Subcutaneous adipose tissue (tissue), 4 donors: Measurements from ENCODE around the gene ARL3. TPM values are rescaled to one million over a fixed set of nuclear protein-coding genes. Genes with fewer than 3 reads are reported as not detected.

Experiments
- CTCF ChIP-seq: fragments of 450-650 bp; IDR thresholded peaks from one replicate; pipeline ENCODE4 v1.5.1; 2016; ENCODE audit warnings: low read depth, mild to moderate bottlenecking, control low read depth, antibody characterized with exemption, moderate library complexity
- total RNA-seq, 4 donors: library from RNA; depleted of rRNA; stranded (reverse); fragments of >200 nt; gene quantifications; one replicate each; pipeline ENCODE4 v1.1.0, GENCODE V29; 2016

Gene ARL3
- total RNA-seq, 4 donors from 2014 or later, result 3.7 to 6.5 (median 5.7) TPM

GRCh38 chr10:102627291-102627735 lies 86.9 kb downstream of the ARL3 start:
- no peak for TF ChIP-seq CTCF

- TF ChIP-seq CTCF, result no peak
Observed at GRCh38 chr10:102626026-102626685, 88.0 kb downstream of the ARL3 start.

DNA sequence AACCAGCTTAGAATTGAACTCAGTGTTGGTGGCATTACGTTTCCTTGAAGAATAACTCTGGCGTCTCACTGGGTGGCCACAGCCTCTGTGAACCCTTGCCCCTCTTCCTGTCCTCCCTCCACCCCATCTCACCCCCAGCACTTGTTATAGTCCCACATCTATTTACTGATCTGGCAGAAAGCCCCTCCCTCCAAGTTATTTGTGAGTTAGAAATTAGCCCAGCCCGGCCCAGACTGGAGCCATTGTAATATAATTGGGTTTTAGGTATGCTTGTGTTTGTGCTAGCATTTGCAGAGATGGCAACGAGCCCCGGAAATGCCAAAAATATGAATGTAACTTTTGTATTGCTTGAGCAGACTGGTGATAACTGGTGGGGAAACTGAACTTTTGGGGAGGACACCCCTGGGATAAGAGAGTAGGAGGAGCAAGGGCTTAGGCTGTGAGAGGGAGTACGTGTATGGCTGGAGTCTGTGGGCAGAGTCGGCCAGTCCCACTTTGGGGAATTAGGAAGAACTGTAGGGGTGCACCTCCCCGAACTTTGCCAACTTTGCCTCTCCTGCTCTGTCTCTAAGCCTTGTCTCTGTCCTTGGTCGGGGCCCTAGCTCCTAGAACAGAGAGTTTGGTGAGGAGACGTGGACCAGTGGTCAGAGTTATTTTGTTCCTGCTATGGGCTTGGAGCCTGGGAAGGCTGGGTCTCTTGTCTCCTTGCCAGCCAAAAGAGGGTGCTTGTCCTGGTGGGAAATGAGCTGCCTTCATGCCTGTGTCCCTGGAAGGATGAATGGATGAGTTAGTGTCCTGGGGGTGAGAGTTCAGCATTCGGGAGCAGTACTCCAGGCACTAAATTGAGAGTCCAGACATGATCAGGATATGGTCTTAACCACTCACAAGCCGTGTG lies 89.2 kb downstream of the ARL3 start:
- no peak for TF ChIP-seq CTCF

- no peak for TF ChIP-seq CTCF
Observed at GRCh38 chr10:102624094-102624493, 90.1 kb downstream of the ARL3 start.

Other genes starting within 250 kb of the ARL3 start
- gene ACTR1A, start 211.7 kb downstream of the ARL3 start, total RNA-seq, result 100 to 1,000 TPM in 1 of 4 donors, 10 to 100 TPM in 3; 86.0 to 147 (median 88.3) TPM
- 10 to 100 TPM in 1 of 4 donors, 1 to 10 TPM in 3; 5.5 to 13.3 (median 8.2) TPM for gene SUFU, start 210.4 kb downstream of the ARL3 start, total RNA-seq
- 100 to 1,000 TPM in 2 of 4 donors, 10 to 100 TPM in 2; 76.3 to 261 (median 111) TPM for gene TRIM8, start 69.9 kb downstream of the ARL3 start, total RNA-seq
- gene SFXN2, start 239 bp upstream of the ARL3 start, total RNA-seq, result 1 to 10 TPM; 2.6 to 8.1 (median 4.4) TPM
- 100 to 1,000 TPM in 3 of 4 donors, 10 to 100 TPM in 1; 92.8 to 185 (median 154) TPM for gene WBP1L, start 29.6 kb upstream of the ARL3 start, total RNA-seq
- not detected for gene CYP17A1, start 123.0 kb upstream of the ARL3 start, total RNA-seq
- gene BORCS7, start 139.9 kb upstream of the ARL3 start, total RNA-seq, result 10 to 100 TPM; 36.7 to 64.4 (median 50.7) TPM
- gene AS3MT, start 155.1 kb upstream of the ARL3 start, total RNA-seq, result 1 to 10 TPM in 3 of 4 donors, not detected in 1; 2.2 to 4.0 (median 2.6) TPM
- gene CNNM2, start 203.9 kb upstream of the ARL3 start, total RNA-seq, result 1 to 10 TPM; 3.3 to 9.6 (median 5.1) TPM